Measurements from ENCODE around the gene CDC42EP4.

The CDC42EP4 gene, protein sequence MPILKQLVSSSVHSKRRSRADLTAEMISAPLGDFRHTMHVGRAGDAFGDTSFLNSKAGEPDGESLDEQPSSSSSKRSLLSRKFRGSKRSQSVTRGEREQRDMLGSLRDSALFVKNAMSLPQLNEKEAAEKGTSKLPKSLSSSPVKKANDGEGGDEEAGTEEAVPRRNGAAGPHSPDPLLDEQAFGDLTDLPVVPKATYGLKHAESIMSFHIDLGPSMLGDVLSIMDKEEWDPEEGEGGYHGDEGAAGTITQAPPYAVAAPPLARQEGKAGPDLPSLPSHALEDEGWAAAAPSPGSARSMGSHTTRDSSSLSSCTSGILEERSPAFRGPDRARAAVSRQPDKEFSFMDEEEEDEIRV

DNA sequence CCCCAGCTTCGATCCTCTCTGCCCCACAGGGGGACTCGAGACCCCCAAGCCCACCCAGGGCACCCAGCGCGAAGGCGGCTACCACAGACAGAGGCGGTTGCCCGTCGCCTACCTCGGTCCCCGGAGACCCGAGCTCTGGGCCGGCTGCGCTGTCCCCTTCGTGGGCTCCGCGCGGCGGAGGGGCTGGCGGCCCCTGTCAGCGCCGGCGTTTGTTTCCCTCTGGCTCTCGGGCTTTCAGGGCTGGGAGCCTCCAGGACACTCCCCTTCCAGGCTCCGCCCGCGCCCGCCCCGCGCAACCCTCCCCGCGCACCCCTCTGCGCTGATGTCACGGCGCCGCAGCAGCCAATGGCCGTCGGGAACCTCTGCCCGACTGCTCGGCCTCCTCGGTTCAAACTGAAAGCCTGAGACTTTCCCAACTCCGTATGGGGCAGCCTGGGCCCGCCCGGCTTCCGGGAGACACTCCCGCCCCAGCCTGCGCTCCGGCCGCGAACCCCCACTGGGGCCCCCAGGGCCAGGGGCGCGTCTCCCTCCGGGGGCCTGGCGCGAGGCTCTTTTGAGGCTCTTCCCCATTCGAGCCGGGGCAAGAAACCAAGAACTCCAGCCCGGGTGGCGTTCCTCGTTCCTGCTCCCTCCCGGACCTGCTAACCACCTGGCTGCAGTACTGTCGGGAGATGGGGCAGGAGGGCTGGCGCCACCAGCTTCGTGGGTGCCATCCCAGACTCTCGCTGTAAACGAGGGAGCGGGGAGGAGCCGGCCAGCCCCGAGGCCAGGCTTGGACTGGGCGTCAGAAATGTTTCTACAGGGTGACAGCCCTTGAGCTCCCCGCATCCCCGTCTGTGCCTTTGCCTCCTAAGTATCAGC lies at the start of gene CDC42EP4:
Gene CDC42EP4, minus strand, starts transcription at position 221 of the 861 bp plus-strand sequence. CDS start 25,501 bp downstream, outside the sequence.
- no peak for TF ChIP-seq ZNF274 (IDR thresholded peaks at IDR 0.05; ENCODE audit: low read depth, low read length)

DNA sequence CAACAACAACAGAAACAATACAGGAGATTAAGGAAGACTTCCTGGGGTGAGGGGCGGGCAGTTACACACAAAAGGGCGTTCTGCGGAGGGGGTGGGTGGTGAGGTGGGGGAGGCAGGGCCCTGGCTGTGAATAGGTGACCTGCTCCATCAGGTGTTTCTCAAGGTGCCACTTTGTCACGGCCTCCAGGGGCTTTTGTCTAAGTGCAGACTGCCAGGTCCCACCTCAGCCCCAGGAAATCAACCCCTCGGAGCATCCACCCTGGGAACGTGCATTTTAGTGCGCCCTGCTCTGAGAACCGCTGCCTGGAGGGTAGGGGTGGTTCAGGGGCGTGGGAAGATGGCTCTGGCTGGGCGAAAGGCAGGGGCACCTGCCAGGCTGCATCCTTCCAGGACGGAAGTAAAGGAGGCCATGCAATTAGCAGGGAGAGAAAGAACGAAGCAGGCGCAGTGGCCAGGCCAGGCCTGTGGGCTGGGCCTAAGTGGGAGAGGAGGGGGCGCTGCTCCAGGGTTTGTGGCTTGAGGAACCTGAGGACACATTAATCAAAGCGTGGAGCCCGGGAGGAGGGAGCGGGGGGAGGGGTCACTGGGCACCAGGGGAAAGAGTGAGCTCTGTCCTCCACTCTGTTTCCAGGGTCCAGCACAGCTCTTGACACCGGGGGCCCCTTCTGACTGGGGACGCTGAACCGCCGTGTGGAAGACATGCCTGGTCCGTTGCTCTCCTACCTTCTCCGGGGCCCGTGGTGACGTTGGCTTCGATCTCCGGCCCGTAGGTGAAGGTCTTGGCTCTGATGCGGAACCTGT lies 49.4 kb upstream of the CDC42EP4 start:
- no peak overlapping the region for H3K4me3 ChIP-seq (ENCODE audit: low read length)

More for the DNA sequence above, at the start of gene CDC42EP4:
- peak within 1 kb of the TSS; percentile 74 for H3K4me3 ChIP-seq (ENCODE audit: low read length)

DNA sequence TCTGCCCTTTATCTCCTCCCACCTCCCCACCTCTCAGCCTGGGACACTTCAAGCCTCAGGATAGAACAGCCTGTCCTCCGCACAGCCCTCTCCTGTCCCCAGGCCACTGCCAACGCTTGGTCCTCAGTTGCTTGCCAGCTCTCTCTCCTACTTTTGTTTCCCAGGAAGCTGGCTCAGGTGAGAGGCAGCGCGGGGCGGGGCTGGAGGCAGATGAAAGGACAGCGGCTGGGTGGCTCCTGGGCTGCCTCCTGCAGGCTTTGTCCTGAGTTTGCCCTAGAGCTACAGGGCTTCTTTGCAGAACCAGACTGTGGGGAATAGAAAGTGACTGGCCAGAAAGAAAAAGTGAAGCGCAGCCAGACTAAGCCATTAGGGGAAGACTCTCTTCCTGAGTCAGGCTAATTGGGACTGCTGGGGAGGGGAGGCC lies 48.2 kb upstream of the CDC42EP4 start:
- no peak overlapping the region for H3K4me3 ChIP-seq (ENCODE audit: low read length)
- TF ChIP-seq ZNF274 (IDR thresholded peaks at IDR 0.05; ENCODE audit: low read depth, low read length) = no peak

More for the DNA sequence above, 49.4 kb upstream of the CDC42EP4 start:
- TF ChIP-seq ZNF274 (IDR thresholded peaks at IDR 0.05; ENCODE audit: low read depth, low read length) = no peak

DNA sequence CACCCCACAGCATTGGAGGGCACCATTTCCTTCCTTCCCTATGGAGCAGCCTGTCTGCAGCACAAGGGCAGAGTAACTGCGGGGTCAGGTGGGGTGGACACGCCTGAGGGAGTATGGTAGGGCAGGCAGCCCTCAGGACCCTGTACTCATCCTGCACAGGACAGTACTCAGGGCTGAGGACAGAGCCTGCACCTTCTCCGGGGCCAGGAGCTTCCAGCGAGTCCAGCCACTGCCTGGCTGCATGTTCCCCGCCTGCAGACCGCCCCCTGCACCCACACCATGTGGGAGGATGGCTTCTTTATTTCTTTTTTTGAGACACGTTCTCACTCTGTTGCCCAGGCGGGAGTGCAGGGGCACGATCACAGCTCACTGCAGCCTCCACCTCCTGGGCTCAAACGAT lies 47.6 kb upstream of the CDC42EP4 start:
- no peak overlapping the region for H3K4me3 ChIP-seq (ENCODE audit: low read length)
- no peak for TF ChIP-seq ZNF274 (IDR thresholded peaks at IDR 0.05; ENCODE audit: low read depth, low read length)

DNA sequence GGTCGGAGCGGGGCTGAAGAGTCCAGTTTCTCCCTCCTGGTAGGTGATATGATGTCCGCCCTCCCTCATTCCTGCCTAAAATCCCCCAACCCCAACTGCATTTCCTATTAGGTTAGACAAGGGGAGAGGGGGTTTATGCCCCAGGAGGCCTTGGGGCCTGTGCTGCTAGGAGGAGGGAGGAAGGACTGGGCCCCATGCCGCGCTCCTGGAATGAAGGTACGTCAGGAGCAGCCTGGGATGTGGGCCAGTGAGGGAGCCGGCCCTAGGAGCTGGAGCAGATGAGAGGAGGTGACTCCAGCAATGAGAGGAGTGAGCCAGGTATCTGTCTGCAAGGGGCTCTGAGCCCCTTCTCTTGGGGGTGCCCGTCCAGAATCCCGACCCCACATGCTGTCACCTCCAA lies 46.9 kb upstream of the CDC42EP4 start:
- H3K4me3 ChIP-seq (ENCODE audit: low read length) = no peak overlapping the region
- no peak for TF ChIP-seq ZNF274 (IDR thresholded peaks at IDR 0.05; ENCODE audit: low read depth, low read length)

DNA sequence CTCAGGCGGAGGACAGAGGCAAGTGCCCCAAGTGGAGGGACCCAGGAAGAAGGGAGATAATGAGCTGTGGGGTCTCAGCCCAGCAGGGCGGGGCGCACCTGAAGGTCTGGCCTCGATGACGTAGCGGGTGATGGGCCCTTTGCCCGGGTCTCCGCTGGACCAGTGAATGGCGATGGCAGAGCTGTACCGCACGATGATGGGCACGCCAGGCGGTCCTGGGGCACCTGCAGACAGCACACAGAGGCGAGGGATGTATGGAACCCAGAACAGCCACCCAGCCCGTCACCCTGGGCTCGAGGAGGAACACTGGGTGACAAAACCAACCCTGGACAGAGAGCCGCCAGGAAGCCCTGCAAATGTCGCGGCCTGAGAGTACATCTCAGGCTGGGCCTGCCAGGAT lies 46.2 kb upstream of the CDC42EP4 start:
- no peak for TF ChIP-seq ZNF274 (IDR thresholded peaks at IDR 0.05; ENCODE audit: low read depth, low read length)
- H3K4me3 ChIP-seq (ENCODE audit: low read length) = no peak overlapping the region

DNA sequence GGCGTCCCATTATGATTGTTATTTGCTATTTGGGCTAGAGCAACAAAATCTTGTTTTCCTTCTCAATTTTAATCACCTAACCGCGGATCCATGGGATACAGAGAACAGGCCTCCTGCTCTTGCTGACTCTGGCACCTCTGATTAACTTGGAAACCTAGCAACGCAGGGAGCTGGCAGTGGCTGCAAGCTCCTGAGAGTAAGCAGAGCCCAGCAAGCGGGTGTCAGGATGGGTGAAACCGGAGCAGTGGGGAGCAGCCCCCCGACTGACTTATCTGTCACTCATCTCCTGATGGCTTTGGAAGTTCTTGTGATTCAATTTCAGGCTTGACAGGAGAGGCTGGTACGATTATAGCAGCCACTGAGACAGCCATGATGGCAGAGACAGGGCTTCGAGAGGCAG lies 45.5 kb upstream of the CDC42EP4 start:
- TF ChIP-seq ZNF274 (IDR thresholded peaks at IDR 0.05; ENCODE audit: low read depth, low read length) = no peak
- no peak overlapping the region for H3K4me3 ChIP-seq (ENCODE audit: low read length)

DNA sequence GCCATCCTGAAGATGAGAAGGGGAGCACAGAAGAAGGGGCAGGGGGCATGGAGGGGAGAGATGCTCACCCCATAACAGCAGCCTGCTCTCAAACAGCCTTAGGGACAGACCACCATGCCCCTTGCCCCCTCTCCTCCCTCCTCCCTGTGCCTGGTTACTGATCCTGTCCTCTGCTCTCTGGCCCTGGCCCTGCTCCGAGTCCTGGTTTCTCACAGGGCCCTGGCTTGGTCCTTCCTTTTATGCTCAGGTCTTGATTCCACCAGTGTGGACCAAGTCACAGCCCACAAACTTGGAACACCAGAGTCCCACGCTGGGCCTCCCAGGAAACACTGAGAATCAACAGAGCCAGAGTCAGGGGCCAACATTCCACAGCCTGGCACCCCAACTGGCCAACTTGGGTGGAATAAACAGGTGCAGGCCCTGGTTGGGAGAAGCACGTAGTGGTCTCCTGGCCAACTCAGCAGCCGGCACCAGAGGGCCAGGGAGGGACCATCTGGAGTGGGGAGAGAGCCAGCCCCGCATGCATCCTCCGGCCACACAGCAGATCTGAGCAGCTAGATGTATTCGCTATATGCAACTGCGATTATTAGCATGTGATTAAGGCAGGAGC lies 44.9 kb upstream of the CDC42EP4 start:
- no peak for TF ChIP-seq ZNF274 (IDR thresholded peaks at IDR 0.05; ENCODE audit: low read depth, low read length)
- H3K4me3 ChIP-seq (ENCODE audit: low read length) = no peak overlapping the region

DNA sequence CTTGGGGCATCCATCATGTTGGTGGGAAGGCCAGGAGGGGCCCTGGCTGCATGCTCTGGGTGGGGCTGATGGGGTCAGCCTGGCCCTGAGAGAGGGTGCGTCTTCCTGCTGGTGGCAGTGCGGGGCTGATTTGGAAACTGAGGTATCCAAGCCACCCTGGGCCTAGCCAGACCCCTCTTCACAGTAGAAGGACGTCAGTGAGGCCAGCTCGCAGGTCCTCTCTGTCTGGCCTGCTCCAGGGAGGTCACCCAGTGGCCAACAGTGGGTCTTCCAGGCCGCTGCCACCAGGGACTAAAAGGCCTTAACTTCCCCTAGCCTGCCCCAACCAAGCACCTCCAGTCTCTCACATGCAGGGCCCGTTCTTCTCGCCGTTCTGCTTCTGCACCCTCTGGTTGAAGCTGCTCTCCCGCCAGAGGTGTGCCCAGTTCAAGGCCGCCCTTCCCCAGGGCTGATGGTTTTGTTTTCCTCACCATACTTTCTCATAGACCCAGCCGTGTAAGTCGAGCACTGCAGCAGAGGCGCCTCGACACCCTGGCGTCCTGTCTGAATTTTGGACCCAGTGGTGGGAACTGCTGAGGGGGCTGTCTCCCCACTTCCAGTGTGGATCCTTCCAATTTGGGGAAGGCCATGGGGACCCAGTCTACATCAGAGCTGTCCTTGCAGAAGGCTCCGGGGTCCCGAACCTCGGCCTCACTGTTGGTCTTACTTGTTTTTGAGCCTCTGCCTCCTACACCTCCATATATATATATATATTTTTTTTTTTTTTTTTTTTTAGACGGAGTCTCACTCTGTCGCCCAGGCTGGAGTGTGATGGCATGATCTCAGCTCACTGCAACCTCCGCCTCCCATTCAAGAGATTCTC lies 42.9 kb upstream of the CDC42EP4 start:
- no peak overlapping the region for H3K4me3 ChIP-seq (ENCODE audit: low read length)
- no peak for TF ChIP-seq ZNF274 (IDR thresholded peaks at IDR 0.05; ENCODE audit: low read depth, low read length)

DNA sequence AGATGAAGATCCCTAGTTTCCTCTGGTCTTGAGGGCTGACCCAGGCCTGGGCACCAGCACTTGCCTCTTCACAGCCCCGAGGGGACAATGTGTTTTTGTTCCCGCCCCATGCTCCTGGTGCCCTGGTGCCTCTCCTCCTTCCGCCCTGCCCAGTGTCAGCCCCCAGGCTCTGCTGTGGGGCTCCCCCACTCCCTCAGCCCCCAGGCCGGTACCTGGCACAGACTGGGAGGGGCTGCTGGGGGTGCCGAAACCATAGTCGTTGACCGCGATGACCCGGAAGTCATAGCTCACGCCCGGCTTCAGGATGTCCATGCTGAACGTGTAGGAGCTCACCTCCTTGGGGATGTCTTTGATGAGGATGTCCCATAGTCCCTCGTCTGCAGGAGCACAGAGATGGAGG lies 40.5 kb upstream of the CDC42EP4 start:
- TF ChIP-seq ZNF274 (IDR thresholded peaks at IDR 0.05; ENCODE audit: low read depth, low read length) = no peak
- H3K4me3 ChIP-seq (ENCODE audit: low read length) = no peak overlapping the region

DNA sequence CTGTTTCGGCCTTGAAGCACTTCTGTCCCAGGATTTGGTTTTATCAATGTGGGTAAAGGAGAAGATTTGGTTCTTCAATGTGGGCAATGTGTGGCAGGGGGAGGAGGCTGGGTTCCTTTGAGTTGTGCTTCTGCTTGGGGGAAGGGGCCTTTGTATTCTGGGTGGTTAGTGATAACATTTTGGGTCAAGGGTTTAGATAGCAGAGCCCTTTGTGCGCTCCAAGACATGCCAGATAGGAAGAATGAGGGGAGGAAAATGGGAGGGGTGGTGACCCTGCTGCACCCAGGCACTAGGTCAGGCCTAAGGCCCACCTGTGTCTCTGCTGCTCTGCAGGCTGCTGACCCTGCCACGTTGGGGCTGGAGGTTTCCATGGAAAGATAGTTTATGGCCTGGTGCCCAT lies 40.0 kb upstream of the CDC42EP4 start:
- no peak for TF ChIP-seq ZNF274 (IDR thresholded peaks at IDR 0.05; ENCODE audit: low read depth, low read length)

DNA sequence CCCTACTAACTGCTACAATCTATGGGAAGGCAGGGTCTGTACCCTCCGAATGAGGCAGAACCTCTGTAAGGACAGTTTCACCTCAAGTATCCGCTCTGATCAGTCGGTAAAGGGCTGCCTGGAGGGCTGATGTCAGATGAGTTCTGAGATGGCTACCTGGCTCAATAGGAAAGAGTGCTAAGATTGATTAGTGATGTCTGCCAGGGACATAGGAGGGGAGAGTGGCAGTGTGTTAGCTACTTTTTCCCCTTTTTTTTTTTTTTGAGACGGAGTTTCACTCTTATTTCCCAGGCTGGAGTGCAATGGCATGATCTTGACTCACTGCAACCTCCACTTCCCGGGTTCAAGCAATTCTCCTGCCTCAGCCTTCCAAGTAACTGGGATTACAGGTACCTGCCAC lies 39.1 kb upstream of the CDC42EP4 start:
- no peak overlapping the region for H3K4me3 ChIP-seq (ENCODE audit: low read length)
- no peak for TF ChIP-seq ZNF274 (IDR thresholded peaks at IDR 0.05; ENCODE audit: low read depth, low read length)

More for the DNA sequence above, 40.0 kb upstream of the CDC42EP4 start:
- no peak overlapping the region for H3K4me3 ChIP-seq (ENCODE audit: low read length)

DNA sequence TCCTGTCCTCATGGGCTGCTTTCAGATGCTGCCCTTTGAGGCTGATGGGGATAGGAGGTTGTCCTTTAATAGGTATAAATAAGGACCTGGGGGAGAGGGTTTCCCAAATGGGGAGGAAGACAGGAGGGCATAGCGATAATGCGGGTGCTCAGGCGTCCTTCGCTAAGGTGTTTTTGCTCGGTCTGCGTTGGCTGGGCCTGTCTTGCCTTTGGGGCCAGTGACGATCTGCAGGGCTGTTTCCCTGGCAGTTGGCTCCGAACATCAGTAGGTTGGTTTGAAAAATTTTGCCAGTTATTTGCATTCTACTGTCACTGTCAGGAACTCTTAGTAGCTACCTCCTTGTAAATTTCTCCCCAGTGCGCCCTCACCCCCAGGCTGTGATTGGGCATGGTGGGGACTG lies 37.8 kb upstream of the CDC42EP4 start:
- no peak for TF ChIP-seq ZNF274 (IDR thresholded peaks at IDR 0.05; ENCODE audit: low read depth, low read length)

More for the DNA sequence above, 37.8 kb upstream of the CDC42EP4 start:
- H3K4me3 ChIP-seq (ENCODE audit: low read length) = no peak overlapping the region

Measured in GM08714 (cell line).